ENCODE measurements around the gene KL.

KL gene

DNA sequence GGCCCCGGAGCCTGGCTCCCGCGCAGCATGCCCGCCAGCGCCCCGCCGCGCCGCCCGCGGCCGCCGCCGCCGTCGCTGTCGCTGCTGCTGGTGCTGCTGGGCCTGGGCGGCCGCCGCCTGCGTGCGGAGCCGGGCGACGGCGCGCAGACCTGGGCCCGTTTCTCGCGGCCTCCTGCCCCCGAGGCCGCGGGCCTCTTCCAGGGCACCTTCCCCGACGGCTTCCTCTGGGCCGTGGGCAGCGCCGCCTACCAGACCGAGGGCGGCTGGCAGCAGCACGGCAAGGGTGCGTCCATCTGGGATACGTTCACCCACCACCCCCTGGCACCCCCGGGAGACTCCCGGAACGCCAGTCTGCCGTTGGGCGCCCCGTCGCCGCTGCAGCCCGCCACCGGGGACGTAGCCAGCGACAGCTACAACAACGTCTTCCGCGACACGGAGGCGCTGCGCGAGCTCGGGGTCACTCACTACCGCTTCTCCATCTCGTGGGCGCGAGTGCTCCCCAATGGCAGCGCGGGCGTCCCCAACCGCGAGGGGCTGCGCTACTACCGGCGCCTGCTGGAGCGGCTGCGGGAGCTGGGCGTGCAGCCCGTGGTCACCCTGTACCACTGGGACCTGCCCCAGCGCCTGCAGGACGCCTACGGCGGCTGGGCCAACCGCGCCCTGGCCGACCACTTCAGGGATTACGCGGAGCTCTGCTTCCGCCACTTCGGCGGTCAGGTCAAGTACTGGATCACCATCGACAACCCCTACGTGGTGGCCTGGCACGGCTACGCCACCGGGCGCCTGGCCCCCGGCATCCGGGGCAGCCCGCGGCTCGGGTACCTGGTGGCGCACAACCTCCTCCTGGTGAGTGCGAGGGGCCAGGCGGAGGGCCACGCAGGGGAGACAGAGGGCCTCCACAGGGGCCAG, at the start of gene KL:
Gene KL, plus strand, starts transcription at position 10 of the 909 bp plus-strand sequence. Its CDS starts 18 bp downstream, at position 28.
- H3K4me1 Mint-ChIP-seq (ENCODE audit: low read depth): peaks cover 12% of the 10 kb centered on the region
- peaks cover 70% of the 10 kb centered on the region for H3K27me3 Mint-ChIP-seq
- no peak within 1 kb of the TSS for H3K27ac Mint-ChIP-seq

DNA sequence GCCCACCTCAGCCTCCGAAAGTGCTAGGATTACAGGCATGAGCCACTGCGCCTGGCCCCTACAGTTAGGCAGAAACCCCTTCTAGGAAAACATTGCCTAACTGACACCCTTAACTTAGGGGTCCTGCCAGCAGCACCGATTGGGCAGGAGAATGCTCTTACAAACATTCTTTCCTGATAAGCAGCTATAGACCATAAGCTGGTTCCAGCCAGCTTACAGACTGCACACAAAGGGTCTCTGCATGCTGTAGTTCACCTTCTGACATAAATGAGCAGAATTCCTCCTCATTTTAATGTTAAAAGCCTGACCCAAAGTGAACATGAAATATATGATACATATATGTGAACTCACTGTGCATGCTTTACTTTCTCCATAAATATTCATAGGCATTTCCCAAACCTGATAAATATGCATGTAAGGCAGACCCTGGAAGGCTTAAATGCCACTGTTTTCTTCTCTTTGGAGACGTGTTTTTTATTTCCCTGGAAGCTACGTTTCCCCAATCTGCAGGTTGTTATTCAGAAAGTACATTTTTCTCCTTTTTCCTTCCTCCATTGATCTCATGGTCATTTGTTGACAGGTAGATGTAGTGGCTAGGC, 48.5 kb upstream of the KL start:
- H3K27me3 Mint-ChIP-seq: no peaks in the 10 kb centered on the region
- H3K9me3 Mint-ChIP-seq: no peaks in the 10 kb centered on the region
- no peak overlapping the region for H3K27ac Mint-ChIP-seq
- H3K4me3 Mint-ChIP-seq: no peak overlapping the region
- peaks cover 7% of the 10 kb centered on the region for H3K4me1 Mint-ChIP-seq (ENCODE audit: low read depth)
- no peaks in the 10 kb centered on the region for H3K36me3 Mint-ChIP-seq (ENCODE audit: low read depth)

More for the DNA sequence above, at the start of gene KL:
- Mint-ChIP-seq H3K4me3 (peak within 1 kb of the TSS; percentile 74), H3K36me3 (ENCODE audit: low read depth) (no peaks in the 10 kb centered on the region), H3K9me3 (no peaks in the 10 kb centered on the region)

DNA sequence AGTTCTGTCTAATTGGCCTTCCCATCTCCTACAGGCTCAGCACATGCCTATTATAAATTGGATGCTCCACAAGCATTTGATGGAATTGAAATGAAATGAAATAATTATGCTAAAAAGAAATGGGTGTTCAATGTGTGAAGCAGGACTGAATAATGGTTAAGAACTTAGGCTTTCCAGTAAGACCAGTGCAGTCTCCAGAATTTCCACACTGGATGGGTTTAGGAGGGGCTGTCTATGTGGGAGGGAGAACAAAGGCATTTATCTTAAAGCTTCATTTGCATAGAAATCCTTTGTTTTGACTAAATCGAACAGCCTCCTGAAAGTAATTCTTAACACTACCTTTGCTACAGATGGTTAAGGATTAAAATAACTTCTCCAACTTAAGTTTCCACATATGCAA, 47.9 kb upstream of the KL start:
- Mint-ChIP-seq H3K27me3 (no peaks in the 10 kb centered on the region), H3K36me3 (ENCODE audit: low read depth) (no peaks in the 10 kb centered on the region), H3K4me1 (ENCODE audit: low read depth) (peaks cover 7% of the 10 kb centered on the region), H3K4me3 (no peak overlapping the region), H3K27ac (no peak overlapping the region), H3K9me3 (no peaks in the 10 kb centered on the region)

DNA sequence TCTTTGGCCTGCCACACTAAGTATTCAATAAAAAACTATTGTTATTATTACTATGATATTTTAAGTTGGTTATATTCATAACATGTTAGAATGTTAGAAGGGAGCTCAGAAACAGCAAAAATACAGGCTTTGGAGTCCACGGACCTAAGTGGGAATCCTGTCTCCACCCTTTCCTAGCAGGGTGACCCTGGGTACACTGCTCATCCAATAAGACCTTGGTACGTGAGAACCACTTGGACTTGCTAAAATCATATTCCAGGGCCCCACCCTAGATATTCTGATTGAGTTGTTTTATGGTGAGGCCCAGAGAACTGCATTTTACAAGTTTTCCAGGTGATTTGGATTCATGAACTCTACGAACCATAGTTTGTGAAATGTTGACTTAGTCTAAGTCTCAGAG, 47.4 kb upstream of the KL start:
- no peak overlapping the region for H3K4me3 Mint-ChIP-seq
- no peaks in the 10 kb centered on the region for H3K9me3 Mint-ChIP-seq
- peaks cover 7% of the 10 kb centered on the region for H3K4me1 Mint-ChIP-seq (ENCODE audit: low read depth)
- no peak overlapping the region for H3K27ac Mint-ChIP-seq
- H3K36me3 Mint-ChIP-seq (ENCODE audit: low read depth): no peaks in the 10 kb centered on the region
- H3K27me3 Mint-ChIP-seq: no peaks in the 10 kb centered on the region

DNA sequence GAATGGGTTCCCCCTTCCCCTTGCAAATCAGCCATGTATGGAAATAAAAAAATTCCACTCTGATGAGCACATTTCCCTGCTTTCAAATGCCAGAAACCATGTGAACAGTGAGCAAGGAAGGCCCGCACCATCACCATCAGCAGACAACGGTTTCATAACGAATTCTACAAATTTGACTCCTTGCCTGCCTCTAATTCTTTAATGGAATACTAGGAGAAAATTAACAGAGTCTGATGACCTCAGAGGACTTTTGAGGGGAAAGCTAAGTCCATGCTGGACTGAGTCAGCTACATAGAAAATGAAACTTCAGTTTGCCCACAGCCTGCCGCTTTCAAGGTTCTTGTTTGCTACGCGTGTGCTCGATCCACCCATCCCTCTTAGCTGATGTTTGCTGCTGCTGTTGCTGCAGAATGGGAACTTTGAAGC, 46.7 kb upstream of the KL start:
- Mint-ChIP-seq H3K36me3 (ENCODE audit: low read depth) (no peaks in the 10 kb centered on the region), H3K27ac (peak overlapping the region; percentile 50), H3K4me3 (no peak overlapping the region), H3K9me3 (no peaks in the 10 kb centered on the region), H3K27me3 (no peaks in the 10 kb centered on the region), H3K4me1 (ENCODE audit: low read depth) (peaks cover 7% of the 10 kb centered on the region)

DNA sequence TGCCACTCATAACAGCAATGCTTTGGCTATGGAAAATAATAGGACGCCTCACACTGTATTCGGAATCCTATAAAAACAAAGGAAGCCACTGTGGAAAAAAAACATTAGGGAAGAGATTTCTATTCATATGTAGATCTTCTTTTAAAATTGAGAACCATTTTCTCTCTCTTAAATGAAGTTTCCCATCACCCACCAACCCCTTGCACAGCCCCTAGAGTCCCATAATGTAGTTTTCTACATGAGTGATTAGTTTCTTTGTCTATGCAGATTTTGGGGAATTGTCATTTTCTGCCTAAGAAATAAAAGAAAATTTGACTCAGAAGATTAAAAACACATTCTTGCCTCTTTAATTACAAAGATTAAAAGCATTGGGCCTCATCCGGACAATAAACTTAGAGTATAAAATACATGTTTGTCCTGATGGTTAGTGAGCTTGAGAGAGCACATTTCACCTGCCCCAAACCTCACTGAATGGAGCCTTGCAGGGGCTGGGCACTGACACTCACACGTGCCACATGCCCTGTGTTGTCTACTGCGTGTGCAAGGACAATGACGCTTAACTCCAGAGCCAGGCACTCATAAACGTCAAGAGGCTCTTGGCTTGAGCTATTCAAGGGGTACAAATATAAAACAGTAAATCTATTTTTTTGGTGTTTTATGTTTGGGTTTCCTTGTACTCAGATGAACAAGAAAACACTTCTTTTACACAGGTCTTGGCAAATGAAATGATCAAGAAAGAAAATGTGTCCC, 40.0 kb upstream of the KL start:
- no peaks in the 10 kb centered on the region for H3K27me3 Mint-ChIP-seq
- no peaks in the 10 kb centered on the region for H3K36me3 Mint-ChIP-seq (ENCODE audit: low read depth)
- H3K4me1 Mint-ChIP-seq (ENCODE audit: low read depth): no peaks in the 10 kb centered on the region
- H3K9me3 Mint-ChIP-seq: no peaks in the 10 kb centered on the region
- no peak overlapping the region for H3K27ac Mint-ChIP-seq
- no peak overlapping the region for H3K4me3 Mint-ChIP-seq

DNA sequence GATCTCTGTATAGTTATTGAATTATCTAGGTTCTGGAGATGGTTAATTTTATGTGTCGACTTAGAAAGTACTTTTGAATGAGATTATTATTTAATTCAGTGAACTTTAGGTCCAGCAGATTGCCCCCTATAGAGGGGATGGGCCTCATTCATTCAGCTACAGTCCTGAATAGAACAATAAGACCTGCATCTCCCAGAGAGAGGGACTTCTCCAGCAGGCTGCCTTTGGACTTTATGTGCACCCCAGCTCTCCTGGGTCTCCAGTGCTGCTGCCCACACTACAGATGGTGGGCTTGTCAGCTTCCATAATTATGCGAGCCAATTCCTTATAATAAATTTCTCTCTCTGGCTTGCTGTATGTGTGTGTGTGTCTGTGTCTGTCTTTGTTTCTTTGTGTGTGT, 39.3 kb upstream of the KL start:
- Mint-ChIP-seq H3K27me3 (no peaks in the 10 kb centered on the region), H3K4me3 (no peak overlapping the region), H3K9me3 (no peaks in the 10 kb centered on the region), H3K27ac (no peak overlapping the region), H3K36me3 (ENCODE audit: low read depth) (no peaks in the 10 kb centered on the region), H3K4me1 (ENCODE audit: low read depth) (no peaks in the 10 kb centered on the region)

DNA sequence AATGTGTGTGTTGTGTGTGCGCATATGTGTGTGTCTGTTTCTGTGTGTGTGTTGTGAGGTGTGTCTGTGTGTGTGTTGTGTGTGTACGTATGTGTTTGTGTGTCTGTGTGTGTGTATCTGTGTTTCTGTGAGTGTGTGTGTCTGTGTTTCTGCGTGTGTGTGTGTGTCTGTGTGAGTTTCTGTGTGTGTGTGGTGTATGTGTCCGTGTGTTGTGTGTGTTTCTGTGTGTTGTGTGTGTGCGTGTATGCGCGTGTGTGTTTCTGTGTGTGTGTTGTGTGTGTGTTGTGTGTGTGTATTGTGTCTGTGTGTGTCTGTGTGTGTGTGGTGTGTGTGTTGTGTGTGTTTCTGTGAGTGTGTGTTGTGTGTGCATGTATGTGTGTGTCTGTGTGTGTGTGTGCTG, 38.9 kb upstream of the KL start:
- Mint-ChIP-seq H3K27ac (no peak overlapping the region), H3K9me3 (no peaks in the 10 kb centered on the region), H3K4me1 (ENCODE audit: low read depth) (no peaks in the 10 kb centered on the region), H3K4me3 (no peak overlapping the region), H3K36me3 (ENCODE audit: low read depth) (no peaks in the 10 kb centered on the region), H3K27me3 (no peaks in the 10 kb centered on the region)

DNA sequence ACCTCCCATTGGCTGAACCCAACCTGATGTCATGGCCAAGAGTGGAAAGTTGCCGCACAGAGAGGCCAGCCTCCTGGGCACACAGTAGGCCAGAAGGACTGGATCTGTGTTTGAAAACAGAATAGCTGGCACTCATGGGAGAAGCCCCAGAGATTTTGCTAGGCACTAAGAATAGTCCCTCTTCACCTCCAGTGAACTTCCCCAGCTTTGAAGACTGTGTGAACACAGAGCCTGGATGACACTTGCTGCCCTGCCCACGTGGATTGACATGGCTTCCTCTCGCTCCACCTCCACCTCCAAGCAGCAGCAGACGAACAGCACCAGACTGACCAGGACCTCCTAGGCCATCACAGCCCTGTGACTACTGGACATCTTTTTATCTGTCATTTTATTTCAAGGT, 37.9 kb upstream of the KL start:
- Mint-ChIP-seq H3K4me1 (ENCODE audit: low read depth) (no peaks in the 10 kb centered on the region), H3K27ac (no peak overlapping the region), H3K36me3 (ENCODE audit: low read depth) (no peaks in the 10 kb centered on the region), H3K27me3 (no peaks in the 10 kb centered on the region), H3K4me3 (no peak overlapping the region), H3K9me3 (no peaks in the 10 kb centered on the region)

DNA sequence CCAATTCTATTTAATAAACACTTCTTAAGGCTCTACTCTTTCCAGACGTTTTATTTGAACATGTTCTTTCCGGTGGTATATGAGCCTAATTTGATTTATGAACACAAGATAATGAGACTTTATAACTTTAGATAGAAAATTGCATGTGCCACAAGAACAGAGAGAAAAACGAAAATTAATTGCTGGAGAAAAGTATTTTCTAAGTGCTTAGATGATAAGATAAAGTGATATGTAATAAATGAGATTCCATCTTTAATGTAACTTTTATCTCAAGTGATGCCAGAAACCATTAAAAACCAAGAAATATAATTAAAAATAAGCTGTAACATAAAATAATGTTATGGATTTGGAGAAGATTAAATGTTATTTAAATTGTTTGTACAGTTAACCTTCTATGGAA, 33.2 kb upstream of the KL start:
- Mint-ChIP-seq H3K4me3 (no peak overlapping the region), H3K36me3 (ENCODE audit: low read depth) (no peaks in the 10 kb centered on the region), H3K27ac (no peak overlapping the region), H3K4me1 (ENCODE audit: low read depth) (no peaks in the 10 kb centered on the region), H3K9me3 (peaks cover 6% of the 10 kb centered on the region), H3K27me3 (peaks cover 13% of the 10 kb centered on the region)

DNA sequence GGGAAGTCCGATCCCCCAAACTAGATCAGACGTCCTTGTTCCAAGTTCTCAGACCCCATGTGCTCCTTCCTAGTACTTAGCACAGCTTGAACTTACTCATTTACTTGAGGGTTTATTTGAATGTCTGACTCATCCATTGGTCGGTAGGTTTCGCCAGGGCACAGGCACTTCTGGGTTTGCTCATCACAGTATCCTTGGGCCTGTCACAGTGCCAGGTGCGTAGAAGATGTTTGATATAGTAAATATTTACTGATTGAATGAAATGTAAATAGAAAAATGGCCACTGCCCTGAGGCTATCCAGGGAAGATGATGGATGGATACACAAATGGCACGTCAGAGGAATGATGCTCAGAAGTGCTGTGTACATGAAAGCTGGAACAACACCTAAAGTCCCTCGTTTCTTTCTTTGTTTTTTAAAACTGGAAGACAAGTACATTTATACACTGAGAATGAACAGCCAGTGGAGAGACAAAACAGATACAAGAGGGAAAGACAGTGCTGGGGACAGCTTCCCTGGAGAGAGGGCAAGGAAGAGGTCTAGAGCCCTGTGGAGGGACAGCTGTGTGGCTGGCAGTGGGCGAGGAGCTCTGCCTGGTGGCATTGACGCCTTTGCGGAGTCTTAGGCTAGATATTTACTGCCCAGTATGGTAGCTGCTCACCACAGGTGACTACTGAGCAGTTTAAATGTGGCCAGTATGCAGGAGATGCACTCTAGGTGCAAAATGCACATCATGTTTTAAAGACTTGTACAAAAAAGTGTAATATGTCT, 31.2 kb upstream of the KL start:
- Mint-ChIP-seq H3K27ac (no peak overlapping the region), H3K4me3 (no peak overlapping the region), H3K9me3 (peaks cover 6% of the 10 kb centered on the region), H3K27me3 (peaks cover 13% of the 10 kb centered on the region), H3K4me1 (ENCODE audit: low read depth) (peaks cover 6% of the 10 kb centered on the region), H3K36me3 (ENCODE audit: low read depth) (no peaks in the 10 kb centered on the region)

DNA sequence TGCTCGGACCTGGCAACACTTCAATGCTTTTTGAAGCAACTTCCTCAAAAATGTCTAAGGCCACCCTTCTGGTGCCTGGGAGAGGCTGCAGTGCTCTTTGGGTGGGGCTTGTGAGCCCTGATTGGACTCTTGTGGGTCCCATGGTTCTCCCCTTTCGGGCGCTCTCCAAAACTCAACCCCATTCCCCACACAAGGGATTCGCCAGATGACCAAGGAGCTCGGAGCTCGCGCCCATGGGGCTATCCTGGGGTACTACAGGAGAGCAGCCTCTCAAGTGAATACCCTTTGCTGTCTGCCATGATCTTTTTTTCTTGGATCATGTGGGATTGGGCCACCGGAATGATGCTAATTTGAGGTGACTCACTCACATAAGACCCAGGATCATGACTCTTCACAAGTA, 29.7 kb upstream of the KL start:
- H3K27me3 Mint-ChIP-seq: peaks cover 13% of the 10 kb centered on the region
- no peak overlapping the region for H3K4me3 Mint-ChIP-seq
- H3K9me3 Mint-ChIP-seq: peaks cover 6% of the 10 kb centered on the region

DNA sequence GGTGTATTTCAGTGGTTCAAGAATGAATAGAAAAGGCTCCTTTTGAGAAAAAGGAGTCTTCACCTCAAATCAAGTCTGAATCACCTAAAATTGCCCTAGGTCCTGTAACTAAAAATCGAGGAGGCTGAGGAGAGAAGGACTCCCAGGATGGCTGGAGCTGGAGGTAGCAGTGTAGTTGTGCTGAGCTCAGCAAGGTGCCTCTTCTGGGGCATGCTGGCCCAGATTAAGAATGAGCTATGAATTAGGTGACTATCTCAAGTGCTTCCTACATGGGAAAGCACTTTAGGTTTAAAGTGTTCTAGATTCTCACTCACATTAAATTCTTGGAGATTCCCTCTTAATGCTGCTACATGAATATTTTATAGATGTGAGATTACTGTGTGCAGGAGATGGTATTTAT, 28.8 kb upstream of the KL start:
- Mint-ChIP-seq H3K4me3 (no peak overlapping the region), H3K9me3 (peaks cover 6% of the 10 kb centered on the region), H3K27ac (no peak overlapping the region), H3K27me3 (peaks cover 13% of the 10 kb centered on the region), H3K36me3 (ENCODE audit: low read depth) (no peaks in the 10 kb centered on the region), H3K4me1 (ENCODE audit: low read depth) (peaks cover 6% of the 10 kb centered on the region)

More for the DNA sequence above, 29.7 kb upstream of the KL start:
- Mint-ChIP-seq H3K27ac (no peak overlapping the region), H3K36me3 (ENCODE audit: low read depth) (no peaks in the 10 kb centered on the region), H3K4me1 (ENCODE audit: low read depth) (peaks cover 6% of the 10 kb centered on the region)

DNA sequence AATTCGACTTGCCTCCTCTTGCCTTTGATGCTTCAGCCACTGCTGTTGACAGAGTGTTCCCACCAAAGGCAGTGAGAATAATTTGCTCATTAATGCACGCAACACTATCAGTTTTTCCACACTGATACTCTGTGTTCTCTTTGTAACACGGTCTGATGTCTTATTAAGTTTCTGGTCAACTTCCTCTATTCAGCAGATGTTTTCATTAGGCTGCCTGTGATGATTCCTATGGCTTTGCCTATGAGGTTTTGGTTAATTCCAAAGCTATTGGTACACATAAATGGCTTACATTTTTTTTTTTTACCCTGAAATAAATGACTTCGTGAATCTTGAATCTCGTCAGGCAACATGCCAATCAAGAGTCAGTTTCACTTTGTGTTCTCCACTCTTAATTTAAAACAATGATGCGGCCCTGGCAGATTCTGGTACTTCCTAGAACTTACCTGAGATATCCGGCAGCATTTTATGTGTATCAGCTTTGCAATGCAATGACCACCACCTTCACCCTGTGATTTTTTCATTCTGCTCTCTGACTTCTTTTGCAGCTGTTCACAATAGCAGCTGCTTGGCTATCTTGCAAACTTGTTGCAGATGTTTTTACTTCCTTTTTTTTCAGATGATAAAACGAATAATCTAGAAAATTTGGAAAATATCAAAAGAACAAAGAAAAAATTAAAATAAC, 27.5 kb upstream of the KL start:
- Mint-ChIP-seq H3K4me1 (ENCODE audit: low read depth) (peaks cover 6% of the 10 kb centered on the region), H3K27ac (no peak overlapping the region), H3K4me3 (peak overlapping the region; percentile 1), H3K9me3 (peaks cover 6% of the 10 kb centered on the region), H3K27me3 (peaks cover 13% of the 10 kb centered on the region), H3K36me3 (ENCODE audit: low read depth) (no peaks in the 10 kb centered on the region)
